B cell (primary cell): ENCODE results near the gene STX18. TPM values are rescaled to one million over a fixed set of nuclear protein-coding genes. Genes with fewer than 3 reads are reported as not detected.

Experiments used
- ATAC-seq: fragments of 200-7000 bp; cut with Tn5 transposase; one replicate; pipeline ENCODE4 v1.10.0; 2021; ENCODE audit warnings: low read depth, mild to moderate bottlenecking, moderate number of reproducible peaks, moderate library complexity
- CTCF ChIA-PET: fragments of 350-600 bp; sonication (Branson Sonifier 250); formaldehyde crosslinking; loops from one replicate; lab custom pipeline; 2021; ENCODE audit warnings: antibody characterized with exemption, inconsistent platforms; lab: Charles Lee
- POLR2A ChIA-PET: fragments of 350-600 bp; sonication (Branson Sonifier 250); formaldehyde crosslinking; loops from one replicate; lab custom pipeline; 2021; ENCODE audit warnings: antibody characterized with exemption; lab: Charles Lee
- DNase-seq: peaks from one replicate; pipeline ENCODE4 v3.0.0; 2013
- H2AFZ ChIP-seq: 2 replicates; pipeline ENCODE4 v1.6.1; 2012; ENCODE audit warnings: mild to moderate bottlenecking, low read depth, low read length; ENCODE audit not compliant: insufficient read depth, poor library complexity, severe bottlenecking
- H3K27ac ChIP-seq, 2 donors: 1 replicate in 1 of 2; 2 replicates in 1 of 2; pipeline ENCODE4 v1.5.1; 2012 to 2013; ENCODE audit warnings: low read length in 2 of 2, mild to moderate bottlenecking in 2 of 2, moderate library complexity in 1 of 2
- H3K27me3 ChIP-seq, 4 experiments: fragments of 200-600 bp in 1 of 4; sonication (generic) in 1 of 4; replicated peaks in 1 of 4; 1 replicate in 2 of 4; 2 replicates in 2 of 4; pipeline versions ENCODE4 v1.6.1 to v1.7.0; 2013 to 2016; ENCODE audit warnings: low read length in 3 of 4, mild to moderate bottlenecking in 2 of 4, mixed read lengths in 1 of 4, moderate library complexity in 1 of 4; ENCODE audit not compliant: insufficient read depth in 4 of 4, control insufficient read depth in 3 of 4; ENCODE audit errors: control extremely low read depth in 1 of 4
- H3K36me3 ChIP-seq, 2 experiments: replicated peaks in 1 of 2; 1 replicate in 1 of 2; 2 replicates in 1 of 2; pipeline versions ENCODE4 v1.6.1 to v1.7.1; 2013; ENCODE audit warnings: low read length in 1 of 2; ENCODE audit not compliant: insufficient read depth in 2 of 2, control insufficient read depth in 1 of 2; ENCODE audit errors: control extremely low read depth in 1 of 2, extremely low read depth in 1 of 2
- H3K4me1 ChIP-seq, 2 donors: fragments of 200-600 bp in 1 of 2; sonication (generic) in 1 of 2; 1 replicate in 1 of 2; 2 replicates in 1 of 2; pipeline versions ENCODE4 v1.5.1 to v1.6.1; 2013 to 2017; ENCODE audit warnings: low read length in 2 of 2; ENCODE audit not compliant: control insufficient read depth in 2 of 2, insufficient read depth in 2 of 2
- H3K4me2 ChIP-seq: replicated peaks from 2 replicates; pipeline ENCODE3; 2012; ENCODE audit warnings: mild to moderate bottlenecking, low read depth, low read length; ENCODE audit not compliant: poor library complexity, severe bottlenecking
- H3K4me3 ChIP-seq, 5 experiments: fragments of 200-600 bp in 1 of 5; sonication (generic) in 1 of 5; 1 replicate in 3 of 5; 2 replicates in 2 of 5; pipeline versions ENCODE4 v1.5.1 to v1.7.0; 2011 to 2016; ENCODE audit warnings: low read length in 4 of 5, mild to moderate bottlenecking in 4 of 5, low read depth in 2 of 5, control low read depth in 1 of 5, moderate library complexity in 1 of 5; ENCODE audit not compliant: insufficient read depth in 1 of 5; ENCODE audit errors: control extremely low read depth in 1 of 5, extremely low read depth in 1 of 5
- H3K79me2 ChIP-seq: fragments of 200-600 bp; sonication (generic); one replicate; pipeline ENCODE4 v1.6.0; 2016; ENCODE audit warnings: low read length; ENCODE audit not compliant: control insufficient read depth, insufficient read depth
- H3K9ac ChIP-seq: fragments of 200-600 bp; sonication (generic); 2 replicates; pipeline ENCODE4 v1.6.1; 2017; ENCODE audit warnings: mild to moderate bottlenecking, low read length, moderate library complexity
- H3K9me3 ChIP-seq, 3 donors: one replicate each; pipeline versions ENCODE4 v1.6.1 to v1.7.1; 2013; ENCODE audit warnings: low read length in 2 of 3; ENCODE audit not compliant: control insufficient read depth in 2 of 3, insufficient read depth in 1 of 3; ENCODE audit errors: control extremely low read depth in 1 of 3
- H4K20me1 ChIP-seq: 2 replicates; pipeline ENCODE4 v1.6.0; 2012; ENCODE audit warnings: mild to moderate bottlenecking, low read length; ENCODE audit not compliant: insufficient read depth, control insufficient read depth, poor library complexity, severe bottlenecking
- H3K27ac Mint-ChIP-seq: one replicate; pipeline ENCODE4 v1.8.0; 2021; ENCODE audit warnings: mixed read lengths
- H3K27me3 Mint-ChIP-seq: one replicate; pipeline ENCODE4 v1.8.0; 2021; ENCODE audit warnings: mixed read lengths
- H3K4me1 Mint-ChIP-seq: one replicate; pipeline ENCODE4 v1.8.0; 2021; ENCODE audit warnings: mixed read lengths
- H3K4me3 Mint-ChIP-seq: one replicate; pipeline ENCODE4 v1.8.0; 2021; ENCODE audit warnings: mixed read lengths
- H3K9me3 Mint-ChIP-seq: one replicate; pipeline ENCODE4 v1.8.0; 2022; ENCODE audit warnings: mixed read lengths; ENCODE audit not compliant: insufficient read depth
- EZH2 ChIP-seq: IDR thresholded peaks from 2 replicates; pipeline ENCODE4 v1.6.1; 2012; ENCODE audit warnings: borderline replicate concordance, low read depth, mild to moderate bottlenecking, moderate library complexity, low read length; ENCODE audit not compliant: insufficient read depth, poor library complexity, severe bottlenecking
- WGBS: methylation state at CpG from one replicate; pipeline ENCODE4 v1.1.5; 2013; ENCODE audit warnings: missing lambda C conversion rate; ENCODE audit not compliant: insufficient coverage; 5-methylcytosine and 5-hydroxymethylcytosine counted together
- intact Hi-C: fragments of 100-400 bp; cut with micrococcal nuclease; formaldehyde crosslinking; loops from one replicate; pipeline ENCODE4 v1.10.0; 2022
- polyA plus RNA-seq: library from polyadenylated mRNA; depleted of rRNA; stranded (reverse); fragments of >200 nt; gene quantifications from 2 replicates; pipeline ENCODE4 v1.2.3, GENCODE V29; 2012
- total RNA-seq, 2 donors: library from RNA; stranded (reverse); fragments of 120-200 nt in 1 of 2; gene quantifications; 1 replicate in 1 of 2; 2 replicates in 1 of 2; pipeline versions ENCODE4 v1.2.3 to v1.2.4, GENCODE V29; 2013 to 2022
- TF ChIP-seq, protein P1 (sequence below): fragments of 200-600 bp; IDR thresholded peaks from one replicate; pipeline ENCODE4 v1.8.0; 2022; ENCODE audit warnings: antibody characterized with exemption, mild to moderate bottlenecking

Gene STX18
- total and polyA plus RNA-seq, 2 donors (not counting 1 experiment from before 2014, with no cell fraction given) = 20.3 to 33.6 TPM

DNA sequence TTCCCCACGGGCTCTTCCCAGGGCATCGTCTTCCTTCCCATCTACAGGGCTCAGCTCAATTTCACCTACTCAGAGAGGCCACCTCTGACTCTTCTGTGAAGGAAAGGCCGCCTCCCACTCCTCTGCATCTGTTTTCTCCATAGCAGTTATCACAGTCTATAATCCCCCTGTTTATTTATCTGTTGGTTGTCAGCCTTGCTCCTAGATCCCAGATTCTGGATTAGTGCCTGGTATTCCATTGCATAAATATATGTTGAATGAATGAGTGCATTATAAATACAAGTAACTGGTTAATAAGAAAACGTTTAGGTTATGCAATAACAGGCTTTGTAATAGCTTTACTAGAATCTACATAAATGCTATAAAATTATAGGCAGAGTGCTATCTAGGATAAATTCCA, 102.1 kb downstream of the STX18 start:
- Histone ChIP-seq H3K27me3 (no peaks in the 10 kb centered on the region), H3K36me3 (peaks cover 5 to 17% of the 10 kb centered on the region in 2 experiments), H3K4me3 (no peak overlapping the region), H3K27ac (no peak overlapping the region), H3K4me2 (no peak overlapping the region), H3K4me1 (no peaks in the 10 kb centered on the region), H3K9ac (no peak overlapping the region), H3K9me3 (no peaks in the 10 kb centered on the region), H2AFZ (no peak overlapping the region), H3K79me2 (no peaks in the 10 kb centered on the region), H4K20me1 (no peaks in the 10 kb centered on the region)
- DNase-seq = no peak
- intact Hi-C loops = no loop called here
- CTCF ChIA-PET = interaction anchor here (0.8 kb wide), 1 partner anchor 9 kb away, joined by 3 read pairs; no protein-coding TSS in a partner anchor
- Mint-ChIP-seq H3K27ac (no peak overlapping the region), H3K4me1 (no peaks in the 10 kb centered on the region), H3K4me3 (no peak overlapping the region), H3K27me3 (no peaks in the 10 kb centered on the region), H3K9me3 (no peaks in the 10 kb centered on the region)
- POLR2A ChIA-PET = no interaction called here
- WGBS = 100% methylated on average over 2 of the region's 4 CpGs
- TF ChIP-seq, protein P1, sequence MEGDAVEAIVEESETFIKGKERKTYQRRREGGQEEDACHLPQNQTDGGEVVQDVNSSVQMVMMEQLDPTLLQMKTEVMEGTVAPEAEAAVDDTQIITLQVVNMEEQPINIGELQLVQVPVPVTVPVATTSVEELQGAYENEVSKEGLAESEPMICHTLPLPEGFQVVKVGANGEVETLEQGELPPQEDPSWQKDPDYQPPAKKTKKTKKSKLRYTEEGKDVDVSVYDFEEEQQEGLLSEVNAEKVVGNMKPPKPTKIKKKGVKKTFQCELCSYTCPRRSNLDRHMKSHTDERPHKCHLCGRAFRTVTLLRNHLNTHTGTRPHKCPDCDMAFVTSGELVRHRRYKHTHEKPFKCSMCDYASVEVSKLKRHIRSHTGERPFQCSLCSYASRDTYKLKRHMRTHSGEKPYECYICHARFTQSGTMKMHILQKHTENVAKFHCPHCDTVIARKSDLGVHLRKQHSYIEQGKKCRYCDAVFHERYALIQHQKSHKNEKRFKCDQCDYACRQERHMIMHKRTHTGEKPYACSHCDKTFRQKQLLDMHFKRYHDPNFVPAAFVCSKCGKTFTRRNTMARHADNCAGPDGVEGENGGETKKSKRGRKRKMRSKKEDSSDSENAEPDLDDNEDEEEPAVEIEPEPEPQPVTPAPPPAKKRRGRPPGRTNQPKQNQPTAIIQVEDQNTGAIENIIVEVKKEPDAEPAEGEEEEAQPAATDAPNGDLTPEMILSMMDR = no peak
- TF ChIP-seq EZH2 = no peak
- no peak for ATAC-seq

DNA sequence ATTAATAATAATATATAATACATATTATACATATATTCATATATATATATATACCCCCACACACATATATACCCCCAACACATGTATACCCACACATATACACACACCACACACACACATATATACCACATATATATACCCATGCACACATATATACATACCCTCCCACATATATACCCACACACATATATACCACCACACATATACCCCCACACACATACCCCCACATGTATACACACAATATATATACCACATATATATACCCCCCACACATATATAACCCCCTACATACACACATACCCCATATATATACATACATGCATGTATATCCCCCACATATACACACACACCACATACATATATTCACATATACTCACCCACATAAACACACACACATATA, 103.0 kb downstream of the STX18 start:
- Mint-ChIP-seq H3K4me1 (no peaks in the 10 kb centered on the region), H3K9me3 (no peaks in the 10 kb centered on the region)

More for the DNA sequence above, 103.0 kb downstream of the STX18 start:
- intact Hi-C loops = no loop called here
- no peaks in the 10 kb centered on the region for H3K27me3 Mint-ChIP-seq
- Histone ChIP-seq H3K79me2 (no peaks in the 10 kb centered on the region), H3K27me3 (no peaks in the 10 kb centered on the region), H3K9ac (no peak overlapping the region), H3K4me3 (no peak overlapping the region), H3K4me2 (no peak overlapping the region), H3K27ac (no peak overlapping the region), H3K36me3 (peaks cover 6 to 20% of the 10 kb centered on the region in 2 experiments), H4K20me1 (no peaks in the 10 kb centered on the region), H2AFZ (no peak overlapping the region), H3K9me3 (no peaks in the 10 kb centered on the region), H3K4me1 (no peaks in the 10 kb centered on the region)
- TF ChIP-seq EZH2 = no peak
- TF ChIP-seq, protein P1 = no peak
- ChIA-PET POLR2A (no interaction called here), CTCF (no interaction called here)
- H3K27ac Mint-ChIP-seq = no peak overlapping the region
- ATAC-seq (no peak), DNase-seq (no peak)
- H3K4me3 Mint-ChIP-seq = no peak overlapping the region
